Vagina (tissue), 2 donors: ENCODE results near the gene FERMT2.

Experiments
- POLR2A ChIP-seq, 2 donors: fragments of 450-650 bp; IDR thresholded peaks; one replicate each; pipeline ENCODE4 v1.6.1; 2017; ENCODE audit warnings: antibody characterized with exemption in 2 of 2, mild to moderate bottlenecking in 2 of 2, moderate library complexity in 2 of 2
- TF ChIP-seq, protein P1 (sequence below), 3 experiments: fragments of 450-650 bp in 2 of 3; fragments of 200-600 bp in 1 of 3; sonication (generic) in 1 of 3; IDR thresholded peaks; one replicate each; pipeline ENCODE4 v1.5.1; 2017 to 2019; ENCODE audit warnings: antibody characterized with exemption in 3 of 3, mild to moderate bottlenecking in 2 of 3, moderate library complexity in 2 of 3

DNA sequence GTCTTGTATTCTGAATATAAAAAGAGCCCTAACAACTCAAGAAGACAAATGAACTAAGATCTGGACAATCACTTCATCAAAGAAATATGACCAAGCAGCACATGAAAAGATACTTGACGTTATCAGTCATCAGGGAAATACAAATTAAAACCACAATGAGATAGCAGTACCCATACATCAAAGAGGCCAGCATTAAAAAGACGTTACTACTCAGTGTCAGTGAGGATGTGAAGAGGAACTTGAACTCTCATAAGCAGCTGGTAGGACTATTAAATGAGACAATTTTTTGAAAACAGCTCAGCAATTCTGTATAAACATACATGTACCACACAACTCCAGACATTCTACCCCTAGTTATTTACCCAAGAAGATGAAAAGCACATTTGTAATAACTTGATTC lies 55.9 kb downstream of the FERMT2 start:
- no peak for TF ChIP-seq POLR2A (IDR thresholded peaks at IDR 0.05)
- TF ChIP-seq, protein P1, sequence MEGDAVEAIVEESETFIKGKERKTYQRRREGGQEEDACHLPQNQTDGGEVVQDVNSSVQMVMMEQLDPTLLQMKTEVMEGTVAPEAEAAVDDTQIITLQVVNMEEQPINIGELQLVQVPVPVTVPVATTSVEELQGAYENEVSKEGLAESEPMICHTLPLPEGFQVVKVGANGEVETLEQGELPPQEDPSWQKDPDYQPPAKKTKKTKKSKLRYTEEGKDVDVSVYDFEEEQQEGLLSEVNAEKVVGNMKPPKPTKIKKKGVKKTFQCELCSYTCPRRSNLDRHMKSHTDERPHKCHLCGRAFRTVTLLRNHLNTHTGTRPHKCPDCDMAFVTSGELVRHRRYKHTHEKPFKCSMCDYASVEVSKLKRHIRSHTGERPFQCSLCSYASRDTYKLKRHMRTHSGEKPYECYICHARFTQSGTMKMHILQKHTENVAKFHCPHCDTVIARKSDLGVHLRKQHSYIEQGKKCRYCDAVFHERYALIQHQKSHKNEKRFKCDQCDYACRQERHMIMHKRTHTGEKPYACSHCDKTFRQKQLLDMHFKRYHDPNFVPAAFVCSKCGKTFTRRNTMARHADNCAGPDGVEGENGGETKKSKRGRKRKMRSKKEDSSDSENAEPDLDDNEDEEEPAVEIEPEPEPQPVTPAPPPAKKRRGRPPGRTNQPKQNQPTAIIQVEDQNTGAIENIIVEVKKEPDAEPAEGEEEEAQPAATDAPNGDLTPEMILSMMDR (IDR thresholded peaks at IDR 0.05): no peak
